Upper lobe of right lung (tissue), 1 donor: ENCODE measurements around the gene TRAPPC3L. TPM values are rescaled to one million over a fixed set of nuclear protein-coding genes. Genes with fewer than 3 reads are reported as not detected.

ENCODE experiments used
- ATAC-seq: fragments of 200-7000 bp; cut with Tn5 transposase; one replicate; pipeline ENCODE4 v1.9.1; 2020; ENCODE audit warnings: mild to moderate bottlenecking, moderate library complexity
- DNase-seq: peaks from one replicate; pipeline ENCODE4 v3.0.0-alpha.2; 2020
- H3K27ac ChIP-seq: fragments of 200-600 bp; one replicate; pipeline ENCODE4 v1.8.0; 2022
- H3K27me3 ChIP-seq: fragments of 200-600 bp; one replicate; pipeline ENCODE4 v1.8.0; 2022; ENCODE audit warnings: mild to moderate bottlenecking
- H3K36me3 ChIP-seq: fragments of 200-600 bp; one replicate; pipeline ENCODE4 v1.8.0; 2022
- H3K4me1 ChIP-seq: fragments of 200-600 bp; one replicate; pipeline ENCODE4 v1.8.0; 2022
- H3K4me3 ChIP-seq: fragments of 200-600 bp; one replicate; pipeline ENCODE4 v1.8.0; 2022; ENCODE audit warnings: mild to moderate bottlenecking
- H3K9me3 ChIP-seq: fragments of 200-600 bp; one replicate; pipeline ENCODE4 v1.8.0; 2022
- CTCF ChIP-seq: fragments of 200-600 bp; IDR thresholded peaks from one replicate; pipeline ENCODE4 v1.8.0; 2022; ENCODE audit warnings: antibody characterized with exemption
- intact Hi-C: fragments of 100-400 bp; cut with DNase I; formaldehyde crosslinking; loops from one replicate; pipeline ENCODE4 v1.11.0; 2022
- total RNA-seq: library from RNA; stranded (reverse); fragmentation: NEBNext Ultra II Directional; extraction: Animal tissue kit (Norgen Biotek cat#: 25700); gene quantifications from one replicate; pipeline ENCODE4 v1.2.1, GENCODE V29; 2021
- donor health status: DM: no; HTN: yes; CAD: no; lungs with severe emphysema.

TRAPPC3L gene
- total RNA-seq, 1 donor from 2014 or later, result 0.64 TPM

- Histone ChIP-seq H3K9me3 (no peaks in the 10 kb centered on the region), H3K36me3 (peaks cover 41% of the 10 kb centered on the region), H3K27me3 (no peaks in the 10 kb centered on the region), H3K27ac (no peak overlapping the region), H3K4me3 (no peak overlapping the region), H3K4me1 (peaks cover 9% of the 10 kb centered on the region)
- ATAC-seq (no peak), DNase-seq (no peak)
- TF ChIP-seq CTCF, result no peak
- intact Hi-C loops, result no loop called here
Observed at GRCh38 chr6:116578335-116578734, 32.9 kb upstream of the TRAPPC3L start.

GRCh38 chr6:116577486-116577885 is 32.0 kb upstream of the TRAPPC3L start:
- ATAC-seq (no peak), DNase-seq (no peak)
- peaks cover 17% of the 10 kb centered on the region for H3K4me1 ChIP-seq
- TF ChIP-seq CTCF, result no peak
- intact Hi-C loops, result no loop called here
- no peak overlapping the region for H3K4me3 ChIP-seq
- no peaks in the 10 kb centered on the region for H3K27me3 ChIP-seq
- H3K36me3 ChIP-seq, result peaks cover 35% of the 10 kb centered on the region
- H3K27ac ChIP-seq, result no peak overlapping the region
- no peaks in the 10 kb centered on the region for H3K9me3 ChIP-seq

DNA sequence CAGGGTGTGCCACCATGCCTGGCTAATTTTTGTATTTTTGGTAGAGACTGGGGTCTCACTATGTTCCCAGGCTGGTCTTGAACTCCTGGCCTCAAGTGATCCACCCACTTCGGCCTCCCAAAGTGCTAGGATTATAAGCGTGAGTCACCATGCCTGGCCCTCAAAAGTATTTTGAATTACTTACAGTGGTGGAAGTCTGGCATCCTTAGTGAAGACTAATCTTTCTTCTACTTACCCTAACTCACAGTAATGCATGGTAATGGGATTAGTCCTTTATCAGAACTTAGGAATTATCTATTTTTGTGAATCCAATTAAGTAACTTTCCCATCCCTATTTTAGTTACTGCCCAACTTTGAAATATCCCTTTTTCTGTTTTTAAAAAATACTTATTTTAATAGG is 29.7 kb upstream of the TRAPPC3L start:
- ATAC-seq, result no peak
- intact Hi-C loops, result no loop called here
- peaks cover 21% of the 10 kb centered on the region for H3K4me1 ChIP-seq

DNA sequence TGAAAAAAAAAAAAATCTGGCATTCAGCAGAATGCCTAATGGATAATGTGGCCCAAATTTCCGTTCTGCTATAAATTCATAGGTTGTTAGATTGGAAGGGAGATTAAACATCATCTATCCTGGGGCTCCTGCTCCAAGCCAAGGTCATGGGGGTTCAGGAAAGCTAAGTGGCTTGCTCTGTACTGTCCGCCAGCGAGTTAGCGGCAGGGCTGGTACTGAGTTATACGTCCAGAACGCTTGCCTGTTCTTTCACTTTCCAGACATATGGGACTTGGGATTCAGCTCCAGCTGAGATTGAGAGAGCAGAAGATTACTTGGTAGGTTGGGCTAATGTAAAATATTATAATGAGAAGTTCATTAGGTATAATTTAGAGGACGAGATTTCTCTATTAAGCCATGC is 26.7 kb upstream of the TRAPPC3L start:
- no peak for ATAC-seq
- TF ChIP-seq CTCF, result no peak
- Histone ChIP-seq H3K27ac (peak overlapping the region; percentile 93), H3K9me3 (no peaks in the 10 kb centered on the region), H3K4me3 (peak overlapping the region; percentile 80), H3K36me3 (peaks cover 18% of the 10 kb centered on the region), H3K4me1 (peaks cover 22% of the 10 kb centered on the region), H3K27me3 (no peaks in the 10 kb centered on the region)
- no peak for DNase-seq
- intact Hi-C loops, result no loop called here

More for the DNA sequence above, 29.7 kb upstream of the TRAPPC3L start:
- no peak overlapping the region for H3K27ac ChIP-seq
- H3K9me3 ChIP-seq, result no peaks in the 10 kb centered on the region
- no peak for TF ChIP-seq CTCF
- no peak overlapping the region for H3K4me3 ChIP-seq
- DNase-seq, result no peak
- H3K36me3 ChIP-seq, result peaks cover 20% of the 10 kb centered on the region
- no peaks in the 10 kb centered on the region for H3K27me3 ChIP-seq

DNA sequence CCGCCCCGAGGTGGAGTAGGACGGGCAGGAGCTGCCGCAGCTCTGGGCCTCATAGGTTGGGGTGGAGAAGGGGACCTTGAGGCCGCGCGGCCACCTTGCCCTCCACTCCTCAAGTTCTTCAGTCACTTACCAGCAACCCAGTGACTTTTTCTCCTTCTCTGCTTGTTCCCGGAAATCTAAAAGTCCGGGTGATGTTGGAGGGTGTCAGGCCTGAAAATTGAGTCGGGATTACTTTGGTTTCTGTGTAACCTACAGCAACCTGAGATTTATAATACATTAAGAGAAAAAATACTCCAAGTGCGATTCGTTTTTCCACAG is 26.2 kb upstream of the TRAPPC3L start:
- peaks cover 22% of the 10 kb centered on the region for H3K4me1 ChIP-seq
- TF ChIP-seq CTCF, result no peak
- intact Hi-C loops, result no loop called here
- H3K27ac ChIP-seq, result peak overlapping the region; percentile 93
- DNase-seq (no peak), ATAC-seq (no peak)
- H3K36me3 ChIP-seq, result peaks cover 14% of the 10 kb centered on the region
- no peaks in the 10 kb centered on the region for H3K9me3 ChIP-seq
- H3K27me3 ChIP-seq, result no peaks in the 10 kb centered on the region
- peak overlapping the region; percentile 80 for H3K4me3 ChIP-seq
